Neutrophil (primary cell): ENCODE measurements around the gene ZNF710.

Experiments
- H3K27ac ChIP-seq: fragments of 200-600 bp; sonication (generic); 2 replicates; pipeline ENCODE4 v1.5.1; 2016; ENCODE audit warnings: mild to moderate bottlenecking, moderate library complexity
- H3K27me3 ChIP-seq: fragments of 200-600 bp; sonication (generic); 2 replicates; pipeline ENCODE4 v1.6.0; 2016; ENCODE audit warnings: mild to moderate bottlenecking
- H3K36me3 ChIP-seq: fragments of 200-600 bp; sonication (generic); 2 replicates; pipeline ENCODE4 v1.5.1; 2017
- H3K4me1 ChIP-seq, 2 experiments: fragments of 200-600 bp in 1 of 2; sonication (generic) in 1 of 2; 1 replicate in 1 of 2; 2 replicates in 1 of 2; pipeline versions ENCODE4 v1.5.1 to v1.6.1; 2013 to 2016; ENCODE audit warnings: low read depth in 1 of 2, low read length in 1 of 2, mild to moderate bottlenecking in 1 of 2, moderate library complexity in 1 of 2; ENCODE audit not compliant: control insufficient read depth in 1 of 2, insufficient read depth in 1 of 2
- H3K4me3 ChIP-seq, 2 experiments: fragments of 200-600 bp in 1 of 2; sonication (generic) in 1 of 2; 1 replicate in 1 of 2; 2 replicates in 1 of 2; pipeline ENCODE4 v1.5.1; 2013 to 2016; ENCODE audit warnings: low read depth in 1 of 2, low read length in 1 of 2, mild to moderate bottlenecking in 1 of 2, moderate library complexity in 1 of 2
- H3K9me3 ChIP-seq: fragments of 200-600 bp; sonication (generic); 2 replicates; pipeline ENCODE4 v1.5.1; 2016
- TF ChIP-seq, protein P1 (sequence below): fragments of 200-600 bp; sonication (generic); IDR thresholded peaks from 2 replicates; pipeline ENCODE4 v1.5.1; 2016; ENCODE audit warnings: antibody characterized with exemption

Gene ZNF710

DNA sequence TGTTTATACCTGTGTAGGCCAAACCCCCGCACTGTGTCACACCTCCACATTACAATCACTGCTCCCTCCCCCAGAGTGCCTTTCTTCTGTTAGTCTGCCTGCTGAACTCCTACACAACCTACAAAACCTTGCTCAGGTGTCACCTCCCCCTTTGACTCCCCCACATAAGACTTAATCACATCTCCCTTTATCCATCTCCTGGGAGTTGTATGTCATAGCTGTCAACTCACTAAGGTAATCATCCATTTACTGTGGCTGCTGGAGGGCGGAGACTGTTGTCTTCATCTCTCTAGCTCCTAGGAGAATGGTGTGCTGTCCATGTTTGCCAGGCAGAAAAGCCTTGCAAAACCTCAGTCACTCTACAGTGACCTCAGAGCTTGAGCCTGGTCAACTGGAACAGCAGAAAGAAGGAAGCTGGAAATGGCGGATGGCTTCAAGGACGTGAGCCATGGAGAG, 43.8 kb downstream of the ZNF710 start:
- Histone ChIP-seq H3K4me1 (peaks cover 66 to 71% of the 10 kb centered on the region in 2 experiments), H3K27ac (peak overlapping the region; percentile 73), H3K27me3 (no peaks in the 10 kb centered on the region), H3K36me3 (no peaks in the 10 kb centered on the region), H3K4me3 (no peak overlapping the region), H3K9me3 (no peaks in the 10 kb centered on the region)
- TF ChIP-seq, protein P1, sequence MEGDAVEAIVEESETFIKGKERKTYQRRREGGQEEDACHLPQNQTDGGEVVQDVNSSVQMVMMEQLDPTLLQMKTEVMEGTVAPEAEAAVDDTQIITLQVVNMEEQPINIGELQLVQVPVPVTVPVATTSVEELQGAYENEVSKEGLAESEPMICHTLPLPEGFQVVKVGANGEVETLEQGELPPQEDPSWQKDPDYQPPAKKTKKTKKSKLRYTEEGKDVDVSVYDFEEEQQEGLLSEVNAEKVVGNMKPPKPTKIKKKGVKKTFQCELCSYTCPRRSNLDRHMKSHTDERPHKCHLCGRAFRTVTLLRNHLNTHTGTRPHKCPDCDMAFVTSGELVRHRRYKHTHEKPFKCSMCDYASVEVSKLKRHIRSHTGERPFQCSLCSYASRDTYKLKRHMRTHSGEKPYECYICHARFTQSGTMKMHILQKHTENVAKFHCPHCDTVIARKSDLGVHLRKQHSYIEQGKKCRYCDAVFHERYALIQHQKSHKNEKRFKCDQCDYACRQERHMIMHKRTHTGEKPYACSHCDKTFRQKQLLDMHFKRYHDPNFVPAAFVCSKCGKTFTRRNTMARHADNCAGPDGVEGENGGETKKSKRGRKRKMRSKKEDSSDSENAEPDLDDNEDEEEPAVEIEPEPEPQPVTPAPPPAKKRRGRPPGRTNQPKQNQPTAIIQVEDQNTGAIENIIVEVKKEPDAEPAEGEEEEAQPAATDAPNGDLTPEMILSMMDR, result no peak

GRCh38 chr15:90046289-90046688, 45.2 kb downstream of the ZNF710 start:
- TF ChIP-seq, protein P1, result no peak

DNA sequence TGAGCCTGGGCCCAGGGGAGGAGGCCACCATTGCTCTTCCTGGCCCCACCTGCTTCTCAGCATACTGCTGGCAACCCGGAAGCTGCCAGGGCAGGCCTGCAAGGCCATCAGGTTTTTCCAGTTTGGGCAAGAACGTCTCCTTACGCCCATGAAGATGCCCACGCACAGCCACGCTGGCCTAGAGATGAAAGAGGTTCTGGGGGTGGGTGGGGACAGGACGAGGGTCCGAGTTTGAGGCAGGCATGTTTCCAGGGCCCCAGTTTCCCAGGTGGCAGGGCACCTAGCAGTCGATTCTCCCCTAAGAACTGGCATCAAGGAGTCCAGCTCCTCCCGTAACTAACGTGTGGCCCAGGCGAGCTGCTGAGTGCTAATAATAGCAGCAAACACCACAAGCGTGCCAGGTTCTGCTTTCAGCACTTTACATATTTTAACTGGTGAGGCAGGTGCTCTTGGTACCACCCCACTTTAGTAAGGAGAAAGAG, 45.8 kb downstream of the ZNF710 start:
- Histone ChIP-seq H3K36me3 (no peaks in the 10 kb centered on the region), H3K27me3 (no peaks in the 10 kb centered on the region), H3K4me1 (peaks cover 53% of the 10 kb centered on the region in 2 experiments), H3K9me3 (no peaks in the 10 kb centered on the region), H3K27ac (peak overlapping the region; percentile 78), H3K4me3 (no peak overlapping the region)
- TF ChIP-seq, protein P1, result no peak

More at GRCh38 chr15:90046289-90046688, 45.2 kb downstream of the ZNF710 start:
- H3K9me3 ChIP-seq, result no peaks in the 10 kb centered on the region
- peaks cover 53 to 57% of the 10 kb centered on the region in 2 experiments for H3K4me1 ChIP-seq
- H3K36me3 ChIP-seq, result no peaks in the 10 kb centered on the region
- H3K4me3 ChIP-seq, result no peak overlapping the region
- H3K27me3 ChIP-seq, result no peaks in the 10 kb centered on the region
- peak overlapping the region; percentile 78 for H3K27ac ChIP-seq

- H3K4me3 ChIP-seq, result no peak overlapping the region
- H3K36me3 ChIP-seq, result no peaks in the 10 kb centered on the region
- peak overlapping the region; percentile 45 for H3K27ac ChIP-seq
- H3K27me3 ChIP-seq, result no peaks in the 10 kb centered on the region
- TF ChIP-seq, protein P1, result no peak
- no peaks in the 10 kb centered on the region for H3K9me3 ChIP-seq
- peaks cover 43 to 44% of the 10 kb centered on the region in 2 experiments for H3K4me1 ChIP-seq
Observed at GRCh38 chr15:90047956-90048575, 46.9 kb downstream of the ZNF710 start.

GRCh38 chr15:90049030-90049429, 47.9 kb downstream of the ZNF710 start:
- Histone ChIP-seq H3K4me3 (no peak overlapping the region), H3K9me3 (no peaks in the 10 kb centered on the region), H3K4me1 (peaks cover 35 to 42% of the 10 kb centered on the region in 2 experiments), H3K27me3 (no peaks in the 10 kb centered on the region), H3K36me3 (no peaks in the 10 kb centered on the region), H3K27ac (no peak overlapping the region)
- TF ChIP-seq, protein P1, result no peak
